Hypothalamus (tissue), 51 donors: ENCODE measurements around the gene STK26.
"Not testable (repeated sequence)": the region's sequence is repeated elsewhere in the genome, so short reads cannot be mapped to it uniquely, and the experiment has no call there.

ENCODE experiments used
- DNase-seq, 51 donors: peaks; one replicate each; lab custom pipeline; 2025; lab: John Stamatoyannopoulos, UW

Gene STK26

GRCh38 chrX:132034648-132035047 is 11.5 kb downstream of the STK26 start:
- DNase-seq = no peak

GRCh38 chrX:132037479-132037993 is 14.4 kb downstream of the STK26 start:
- no peak for DNase-seq

- DNase-seq = no peak
These were observed 17.0 kb downstream of the STK26 start for GRCh38 chrX:132040066-132040465.

GRCh38 chrX:132041015-132041414 is 17.9 kb downstream of the STK26 start:
- no peak for DNase-seq

- no peak for DNase-seq
These were observed 20.9 kb downstream of the STK26 start for GRCh38 chrX:132043977-132044376.

GRCh38 chrX:132044953-132045352 is 21.9 kb downstream of the STK26 start:
- DNase-seq = no peak

GRCh38 chrX:132045456-132045855 is 22.4 kb downstream of the STK26 start:
- DNase-seq = no peak

- DNase-seq = no peak
These were observed 23.4 kb downstream of the STK26 start for GRCh38 chrX:132046533-132046932.

- DNase-seq = not testable (repeated sequence)
These were observed 28.7 kb downstream of the STK26 start for GRCh38 chrX:132051778-132052177.

- DNase-seq = no peak
These were observed 34.9 kb downstream of the STK26 start for GRCh38 chrX:132058050-132058449.

- no peak for DNase-seq
These were observed 35.9 kb downstream of the STK26 start for GRCh38 chrX:132058975-132059374.

- no peak for DNase-seq
These were observed 37.0 kb downstream of the STK26 start for GRCh38 chrX:132059973-132060540.

GRCh38 chrX:132063334-132063733 is 40.2 kb downstream of the STK26 start:
- DNase-seq = no peak

GRCh38 chrX:132063862-132064261 is 40.8 kb downstream of the STK26 start:
- no peak for DNase-seq

GRCh38 chrX:132068405-132068804 is 45.3 kb downstream of the STK26 start:
- no peak for DNase-seq

- DNase-seq = no peak
These were observed 48.2 kb downstream of the STK26 start for GRCh38 chrX:132071254-132071653.

- DNase-seq = no peak
These were observed 54.3 kb downstream of the STK26 start for GRCh38 chrX:132077414-132077813.

GRCh38 chrX:132077912-132078311 is 54.8 kb downstream of the STK26 start:
- no peak for DNase-seq

- DNase-seq = no peak
These were observed 62.7 kb downstream of the STK26 start for GRCh38 chrX:132085786-132086185.

- no peak for DNase-seq
These were observed 63.6 kb downstream of the STK26 start for GRCh38 chrX:132086672-132087071.

GRCh38 chrX:132088864-132089263 is 65.8 kb downstream of the STK26 start:
- DNase-seq = no peak

GRCh38 chrX:132090403-132091159 is 67.5 kb downstream of the STK26 start:
- DNase-seq = no peak
